NCI-H510A (cell line): ENCODE results near the gene SPCS2.

ENCODE experiments used
- DNase-seq: peaks from one replicate; lab custom pipeline; 2025; lab: John Stamatoyannopoulos, UW

The SPCS2 gene

DNA sequence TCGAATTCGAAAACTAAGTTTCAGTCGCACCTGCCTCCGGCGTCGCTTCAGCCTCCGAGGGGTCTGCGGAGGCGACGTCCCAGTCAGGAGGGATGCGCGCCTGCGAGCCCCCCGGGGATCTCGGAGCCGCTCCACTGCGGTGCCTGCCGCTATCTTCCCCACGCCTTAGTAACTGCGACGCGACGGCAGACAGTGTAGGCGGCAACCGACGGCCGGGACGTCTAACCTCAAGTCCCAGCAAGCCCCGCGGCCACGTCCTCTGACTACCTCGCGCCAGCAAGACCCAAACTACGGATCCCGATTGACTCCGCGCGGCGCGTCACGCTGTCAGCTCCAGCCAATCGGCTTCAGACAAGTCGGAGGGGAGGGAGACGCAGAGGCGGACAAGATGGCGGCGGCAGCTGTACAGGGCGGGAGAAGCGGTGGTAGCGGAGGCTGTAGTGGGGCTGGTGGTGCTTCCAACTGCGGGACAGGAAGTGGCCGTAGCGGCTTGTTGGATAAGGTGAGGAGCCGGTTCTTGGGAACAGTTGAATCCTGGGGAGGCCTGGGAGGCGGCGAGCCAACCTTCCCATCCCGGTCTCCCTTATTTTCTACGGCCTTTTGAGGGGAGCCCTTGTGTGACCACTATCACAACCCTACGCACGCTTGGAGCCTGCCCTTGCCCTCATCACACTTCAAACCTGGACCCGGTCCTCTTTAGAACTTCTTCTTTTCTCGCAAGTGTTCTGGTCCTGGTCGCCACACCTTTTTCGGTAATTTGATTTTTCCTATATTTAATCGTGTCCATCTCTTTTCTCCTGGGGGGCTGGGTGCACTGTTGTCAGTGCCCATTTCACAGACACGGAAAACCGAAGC is at the start of gene SPCS2, which contains the start of gene XRRA1:
TSS of gene SPCS2 (plus strand) at position 369 of the 855 bp plus-strand sequence. CDS start at position 389, 20 bp downstream.
TSS of gene XRRA1 (minus strand) at position 194 of the 855 bp plus-strand sequence. CDS start 8,213 bp downstream, outside the sequence.
- peak; percentile 92 for DNase-seq

GRCh38 chr11:74902342-74902741 is 46.7 kb upstream of the SPCS2 start:
- no peak for DNase-seq

GRCh38 chr11:74905326-74905725 is 43.7 kb upstream of the SPCS2 start:
- no peak for DNase-seq

DNA sequence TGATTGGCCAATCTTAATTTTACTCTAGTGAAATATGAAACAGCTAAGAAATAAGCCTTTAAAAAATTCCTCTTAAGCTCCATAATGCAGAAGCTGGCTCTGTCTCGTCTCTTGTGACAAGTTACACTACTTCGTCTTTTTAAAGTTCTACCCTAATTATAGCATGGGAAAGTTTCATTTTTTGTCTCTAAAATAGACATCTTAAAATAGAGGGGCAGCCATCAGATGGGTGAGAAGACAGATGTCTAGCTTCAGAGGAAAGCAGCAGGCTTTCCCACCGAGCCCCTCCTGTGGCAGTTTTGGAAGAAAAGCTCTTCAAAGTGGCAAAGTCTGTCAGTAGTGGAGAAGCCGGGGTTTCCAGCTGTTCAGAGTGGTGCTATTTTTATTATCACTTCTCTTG is 39.7 kb upstream of the SPCS2 start:
- DNase-seq, result no peak

- no peak for DNase-seq
Measured at GRCh38 chr11:74909812-74910211, 39.3 kb upstream of the SPCS2 start.

GRCh38 chr11:74923125-74923524 is 25.9 kb upstream of the SPCS2 start:
- no peak for DNase-seq

GRCh38 chr11:74925281-74925680 is 23.8 kb upstream of the SPCS2 start:
- no peak for DNase-seq

DNA sequence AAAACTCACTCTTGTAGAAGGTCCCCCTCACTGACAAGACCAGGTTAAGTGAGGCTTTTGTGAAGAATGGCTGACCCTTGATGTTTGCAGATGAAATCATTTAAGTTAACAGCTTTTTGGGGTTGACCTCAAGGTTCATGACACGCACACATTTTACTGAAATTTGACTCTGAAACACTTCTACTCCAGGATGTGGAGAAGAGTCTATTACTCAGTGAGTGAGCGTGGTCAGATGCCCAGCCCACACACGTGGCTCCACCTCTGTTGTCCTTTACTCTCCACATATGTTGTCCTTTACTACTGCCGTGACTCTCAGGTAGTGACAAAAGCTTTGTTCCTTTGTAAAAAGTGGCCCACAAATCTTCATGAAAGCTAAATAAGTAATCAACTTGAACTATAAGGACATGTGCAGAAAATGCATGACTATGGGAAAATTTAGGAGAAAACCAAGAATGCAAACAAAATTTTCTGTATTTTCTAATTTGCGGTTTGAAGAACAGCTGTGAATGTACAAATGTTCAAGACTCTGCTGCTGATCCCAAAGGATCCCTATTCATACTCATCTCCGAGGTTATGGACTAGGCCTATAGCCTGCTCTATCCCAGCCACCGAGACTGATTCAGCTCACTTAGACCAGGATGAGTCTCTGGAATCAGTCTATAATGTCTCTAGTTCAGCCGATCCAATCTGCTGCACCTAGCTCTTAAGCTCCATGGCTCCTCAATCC is 22.6 kb upstream of the SPCS2 start:
- DNase-seq, result no peak

- DNase-seq, result no peak
Measured at GRCh38 chr11:74927496-74927895, 21.6 kb upstream of the SPCS2 start.

DNA sequence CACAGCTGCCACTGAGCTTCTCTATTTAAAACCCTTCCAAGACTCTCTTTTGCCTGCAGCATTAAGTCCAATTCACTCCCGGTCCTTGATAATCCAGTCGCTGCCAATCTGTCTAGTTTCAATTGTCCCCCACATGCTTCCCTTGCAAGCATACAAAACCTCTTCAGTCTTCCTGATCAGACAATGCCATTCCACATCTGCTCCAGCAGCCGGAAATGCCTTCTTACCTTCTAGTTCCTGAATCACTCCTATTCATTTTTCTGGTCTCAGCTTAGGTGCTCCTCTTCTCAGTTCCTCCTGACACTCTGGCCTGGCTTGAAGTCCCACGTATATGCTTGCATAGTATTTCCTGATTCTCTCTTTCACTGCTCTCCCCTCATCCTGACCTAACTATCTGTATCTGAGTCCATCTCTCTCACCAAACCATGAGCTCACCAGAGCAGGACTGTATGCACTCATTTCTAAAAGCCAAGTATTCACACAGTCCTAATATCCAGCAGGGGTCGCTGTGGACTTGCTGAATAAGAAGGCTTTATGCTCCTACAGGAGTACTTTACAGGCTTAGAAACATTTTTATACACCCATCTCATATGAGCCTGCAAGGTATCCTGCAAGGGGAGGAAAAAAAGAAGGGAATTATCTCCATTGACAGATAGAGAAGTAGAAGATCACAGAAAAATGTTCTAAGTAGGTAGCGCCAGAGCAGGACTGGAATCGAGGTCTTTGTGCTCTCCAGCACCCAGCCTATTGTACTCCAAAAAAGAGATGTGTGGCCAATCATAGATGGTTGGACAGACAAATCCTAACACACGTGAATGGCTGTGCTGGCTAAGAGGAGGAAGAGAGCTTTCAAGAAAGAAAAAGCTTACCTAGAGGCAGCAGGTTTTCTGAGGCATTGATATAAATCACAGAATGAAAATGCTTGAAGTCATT is 19.4 kb upstream of the SPCS2 start:
- peak; percentile 62 for DNase-seq

GRCh38 chr11:74932169-74932568 is 16.9 kb upstream of the SPCS2 start:
- no peak for DNase-seq

DNA sequence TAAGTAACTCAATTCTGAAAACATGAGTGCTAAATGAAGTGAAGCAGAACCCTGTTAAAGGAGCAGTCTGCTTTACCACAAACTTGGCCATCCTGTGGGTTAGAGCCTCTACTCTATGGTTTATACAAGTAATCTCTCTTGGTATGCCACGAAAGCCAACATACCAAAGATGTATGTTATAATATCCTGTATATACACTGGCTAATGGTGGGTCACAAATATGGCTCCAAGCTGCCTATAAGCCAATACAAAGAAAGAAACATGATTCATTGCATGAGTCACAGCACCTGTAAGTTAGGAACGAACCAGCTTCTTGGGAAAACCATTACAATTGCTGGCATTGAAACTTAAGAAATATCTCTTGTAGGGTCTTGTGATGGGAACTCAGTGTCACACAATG is 16.3 kb upstream of the SPCS2 start:
- no peak for DNase-seq

GRCh38 chr11:74933765-74934164 is 15.3 kb upstream of the SPCS2 start:
- no peak for DNase-seq

DNA sequence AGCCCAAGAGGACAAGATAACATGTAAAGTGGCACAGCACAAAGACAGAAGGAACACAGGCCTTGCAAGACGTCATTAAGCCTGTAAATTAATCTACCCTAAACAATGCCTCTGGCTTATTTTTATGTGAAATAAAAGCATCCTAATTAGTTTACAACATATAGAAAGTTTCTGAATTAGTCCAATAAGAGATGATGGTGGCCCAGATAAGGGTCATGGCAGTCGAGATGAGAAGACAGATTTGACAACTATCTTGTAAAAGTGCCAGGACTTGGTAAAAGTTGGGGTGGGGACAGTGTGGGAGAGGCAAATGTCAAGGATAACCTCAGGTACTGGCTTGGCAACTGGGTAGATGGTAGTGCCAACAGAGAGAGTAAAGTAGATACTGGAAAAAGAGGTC is 13.8 kb upstream of the SPCS2 start:
- no peak for DNase-seq

DNA sequence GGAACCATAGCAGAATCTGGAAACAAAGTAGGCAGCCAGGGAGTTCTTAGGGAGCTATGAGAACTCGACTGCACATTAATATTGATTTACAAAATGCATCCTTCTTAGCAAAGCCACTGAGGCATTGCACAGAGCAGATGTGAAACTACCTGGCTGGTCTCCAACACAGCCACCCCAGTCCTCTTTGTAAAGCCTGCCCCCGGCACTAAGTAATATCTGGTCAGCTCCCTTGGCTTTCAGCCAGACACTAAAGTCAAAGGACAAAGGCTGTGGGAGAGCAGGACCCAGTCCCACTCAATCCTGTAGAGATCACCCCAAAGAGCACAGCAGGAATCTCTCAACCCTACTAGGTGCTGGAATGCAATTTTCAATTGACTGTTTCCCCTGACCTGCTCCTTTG is 13.0 kb upstream of the SPCS2 start:
- no peak for DNase-seq

DNA sequence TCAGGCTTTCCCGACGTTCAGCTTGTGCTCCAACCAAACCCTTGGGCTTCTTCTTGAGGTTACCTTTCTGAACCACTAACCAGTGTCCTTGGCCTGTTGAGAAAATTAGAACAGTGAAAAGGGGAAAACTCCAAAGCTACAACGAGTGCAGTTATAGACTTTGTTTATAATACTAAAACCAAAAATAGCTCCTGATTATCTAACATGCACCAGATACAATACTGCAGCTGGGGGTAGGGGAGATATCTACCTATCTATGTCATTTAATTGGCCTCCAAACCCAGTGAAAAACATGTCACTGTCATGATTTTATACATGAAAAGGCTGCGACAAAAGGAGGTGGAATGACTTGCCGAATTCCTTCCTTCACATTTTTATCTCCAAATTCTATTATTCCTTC is 12.1 kb upstream of the SPCS2 start:
- DNase-seq, result no peak

DNA sequence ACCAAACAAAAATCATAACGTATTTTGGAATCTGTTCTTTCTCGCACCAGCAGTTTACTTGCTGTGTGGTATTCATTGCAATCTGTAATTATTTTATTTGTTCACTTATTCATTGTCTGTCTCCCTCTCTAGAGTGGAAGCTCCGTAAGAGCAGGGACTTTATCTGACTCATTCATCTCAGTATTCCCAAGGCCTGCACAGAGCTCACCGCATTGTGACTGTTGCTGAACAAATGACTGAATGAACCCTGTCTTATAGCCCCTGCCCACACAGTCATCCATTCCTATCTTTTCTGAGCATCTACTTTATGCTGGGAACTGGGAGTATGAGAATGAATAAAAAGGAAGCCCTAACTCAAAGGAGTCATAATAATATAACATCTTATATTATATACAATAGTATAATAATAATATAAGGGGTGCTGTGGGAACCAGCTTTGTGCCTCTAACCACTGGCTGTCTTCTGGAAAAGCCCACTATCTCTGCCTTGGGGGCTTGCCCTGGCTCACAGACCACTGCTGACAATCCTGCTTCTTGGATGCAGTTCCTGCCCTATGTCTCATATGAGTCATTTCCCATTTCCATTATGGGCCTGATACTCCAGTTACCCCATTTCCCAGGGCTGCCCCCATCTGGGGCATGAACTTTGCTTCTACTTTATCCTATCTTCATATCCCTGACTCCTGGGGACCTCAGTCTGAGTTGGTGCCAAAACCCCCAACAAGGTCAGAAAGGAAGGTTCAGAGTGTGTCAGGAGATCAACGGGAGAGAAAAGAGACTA is 11.2 kb upstream of the SPCS2 start:
- DNase-seq, result no peak

DNA sequence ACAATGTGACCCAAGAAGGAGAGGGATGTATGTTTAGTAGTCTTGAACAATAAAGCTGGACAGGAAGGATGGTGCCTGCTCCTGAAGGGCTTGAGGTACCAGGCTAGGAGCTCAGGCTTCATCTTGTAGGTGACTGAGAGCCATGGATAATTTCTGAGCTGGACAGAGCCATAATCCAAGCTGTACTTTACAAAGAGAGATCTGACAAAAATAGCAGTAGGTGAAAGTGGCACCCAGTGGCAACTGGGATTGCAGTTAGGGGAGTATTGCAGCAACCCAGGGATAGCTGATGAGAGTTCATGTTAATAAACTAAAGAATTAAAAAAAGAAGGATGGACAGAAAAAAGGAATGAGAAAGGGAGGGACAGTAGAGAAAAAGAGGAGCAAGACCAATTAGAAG is 7.6 kb upstream of the SPCS2 start:
- DNase-seq, result no peak

GRCh38 chr11:74942073-74942759 is 6.8 kb upstream of the SPCS2 start:
- DNase-seq, result no peak

- no peak for DNase-seq
Measured at GRCh38 chr11:74948546-74948897, 544 bp upstream of the SPCS2 start.

GRCh38 chr11:74949753-74950137 is 679 bp downstream of the SPCS2 start:
- DNase-seq, result no peak
